Hematopoietic multipotent progenitor cell treated with erythropoietin and hydrocortisone succinate and interleukin-3 and kit ligand, for 6 days (in vitro differentiated cells): ENCODE data around the gene FOXL2.
A peak's percentile ranks its signal among the peaks of the same experiment; 100 is the strongest.

Experiments
- DNase-seq: peaks from one replicate; pipeline ENCODE4 v3.0.0-alpha.2; 2015

The FOXL2 gene

GRCh38 chr3:138944929-138945708, 1.8 kb downstream of the FOXL2 start:
- peak; percentile 44 for DNase-seq

DNA sequence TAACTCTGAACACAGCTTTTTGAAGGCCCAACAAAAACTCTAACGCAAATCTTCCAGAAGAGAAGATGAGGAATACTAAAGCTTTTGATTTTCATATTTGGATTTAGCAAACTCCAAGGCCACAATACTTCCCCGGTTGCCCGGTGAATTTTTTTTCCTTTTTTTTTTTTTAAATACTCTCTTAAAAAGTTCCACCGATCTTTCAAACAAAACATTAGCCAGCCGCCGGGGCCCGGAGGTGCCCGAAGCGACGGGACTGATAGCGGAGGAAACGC, 2.3 kb downstream of the FOXL2 start:
- DNase-seq, result no peak

GRCh38 chr3:138943724-138944653, 2.9 kb downstream of the FOXL2 start:
- DNase-seq, result no peak

GRCh38 chr3:138942861-138943623, 3.9 kb downstream of the FOXL2 start:
- no peak for DNase-seq

- no peak for DNase-seq
Measured at GRCh38 chr3:138942271-138942670, 4.7 kb downstream of the FOXL2 start.

DNA sequence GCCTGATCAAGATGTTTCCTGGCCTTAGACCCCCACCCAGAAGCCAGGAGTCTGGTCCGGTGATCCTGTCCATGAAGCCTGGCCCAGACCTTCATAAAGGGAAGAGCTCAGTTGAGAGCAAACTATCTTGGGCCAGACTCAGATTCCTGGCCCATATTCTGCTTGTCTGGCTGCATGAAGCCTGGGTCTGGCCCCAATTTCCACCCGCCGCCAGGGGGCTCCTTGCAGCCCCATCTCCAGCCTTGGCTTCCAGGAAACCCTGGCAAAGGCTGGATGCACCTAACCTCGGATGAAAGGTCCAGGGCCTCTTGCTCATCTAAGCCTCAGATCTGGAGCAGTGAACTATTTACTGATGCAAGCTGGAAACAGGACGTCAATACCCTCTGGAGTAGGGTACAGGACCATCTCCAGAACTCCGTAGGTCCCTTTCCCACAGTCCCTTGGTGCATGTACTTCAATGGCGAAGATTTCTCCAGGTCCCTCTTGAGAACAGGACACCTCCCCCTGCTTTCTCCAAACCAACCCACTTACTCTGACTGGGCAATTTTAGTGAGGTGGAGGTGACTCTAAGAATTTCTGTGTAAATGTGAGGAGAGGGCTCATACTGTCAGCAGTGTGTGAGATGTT, 5.6 kb downstream of the FOXL2 start:
- peak; percentile 76 for DNase-seq

DNA sequence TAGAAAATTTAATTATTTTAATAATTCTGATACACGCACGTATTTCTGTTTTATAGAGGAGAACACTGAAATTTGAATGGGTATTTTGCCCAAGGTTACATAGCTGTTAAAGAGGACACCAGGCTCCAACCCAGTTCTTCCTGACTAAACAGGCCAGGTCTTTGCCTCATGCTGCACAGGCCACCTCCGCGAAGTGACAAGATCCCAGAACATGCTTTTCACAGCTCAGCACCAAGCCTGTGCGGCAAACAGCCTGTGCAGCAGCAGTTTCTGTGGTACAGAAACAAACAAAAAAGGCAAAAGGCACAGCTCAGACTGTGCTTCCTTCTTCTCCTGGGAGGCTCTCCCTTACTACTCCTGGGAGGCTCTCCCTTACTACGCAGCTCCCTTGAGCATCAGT, 6.5 kb downstream of the FOXL2 start:
- DNase-seq, result no peak

- DNase-seq, result no peak
Measured at GRCh38 chr3:138939561-138940241, 7.2 kb downstream of the FOXL2 start.

DNA sequence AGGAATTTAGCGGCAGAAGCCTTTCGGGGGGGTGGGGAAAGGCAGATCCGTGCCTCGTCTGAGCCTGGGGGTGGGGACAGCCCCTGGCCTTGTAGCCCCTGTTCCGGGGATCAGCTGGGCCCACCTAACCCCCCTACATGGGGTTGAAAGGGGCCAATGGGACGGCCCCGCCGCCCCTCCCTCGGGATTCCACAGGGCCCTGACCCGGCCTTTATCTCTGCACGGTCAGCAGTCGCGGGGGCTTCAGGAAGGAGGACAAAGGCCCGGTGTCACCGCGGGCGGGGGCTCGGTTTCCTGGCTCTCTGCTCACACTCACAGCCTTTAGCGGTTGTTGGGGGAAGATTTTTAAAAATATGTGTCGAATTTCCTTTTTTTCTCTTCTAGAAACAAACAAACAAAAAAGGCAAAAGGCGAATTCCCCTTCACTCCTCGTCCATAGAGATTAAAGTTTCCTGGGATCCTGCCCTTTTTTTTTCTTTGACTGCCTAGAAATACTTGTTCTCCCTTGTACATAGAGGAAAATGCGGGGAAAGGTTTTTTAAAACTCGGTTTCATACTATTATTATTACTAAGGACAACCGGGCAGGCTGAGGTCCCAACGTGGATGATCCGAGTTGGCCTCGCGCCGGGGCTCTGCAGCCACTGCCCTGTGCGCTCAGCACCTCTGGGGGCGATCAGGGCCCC, 7.9 kb downstream of the FOXL2 start:
- no peak for DNase-seq

- DNase-seq, result peak; percentile 40
Measured at GRCh38 chr3:138938056-138938876, 8.7 kb downstream of the FOXL2 start.

GRCh38 chr3:138937690-138938055, 9.3 kb downstream of the FOXL2 start:
- DNase-seq, result no peak

GRCh38 chr3:138936741-138937689, 9.9 kb downstream of the FOXL2 start:
- no peak for DNase-seq

- DNase-seq, result peak; percentile 76
Measured at GRCh38 chr3:138935863-138936740, 10.8 kb downstream of the FOXL2 start.

- DNase-seq, result no peak
Measured at GRCh38 chr3:138935505-138935862, 11.5 kb downstream of the FOXL2 start.

DNA sequence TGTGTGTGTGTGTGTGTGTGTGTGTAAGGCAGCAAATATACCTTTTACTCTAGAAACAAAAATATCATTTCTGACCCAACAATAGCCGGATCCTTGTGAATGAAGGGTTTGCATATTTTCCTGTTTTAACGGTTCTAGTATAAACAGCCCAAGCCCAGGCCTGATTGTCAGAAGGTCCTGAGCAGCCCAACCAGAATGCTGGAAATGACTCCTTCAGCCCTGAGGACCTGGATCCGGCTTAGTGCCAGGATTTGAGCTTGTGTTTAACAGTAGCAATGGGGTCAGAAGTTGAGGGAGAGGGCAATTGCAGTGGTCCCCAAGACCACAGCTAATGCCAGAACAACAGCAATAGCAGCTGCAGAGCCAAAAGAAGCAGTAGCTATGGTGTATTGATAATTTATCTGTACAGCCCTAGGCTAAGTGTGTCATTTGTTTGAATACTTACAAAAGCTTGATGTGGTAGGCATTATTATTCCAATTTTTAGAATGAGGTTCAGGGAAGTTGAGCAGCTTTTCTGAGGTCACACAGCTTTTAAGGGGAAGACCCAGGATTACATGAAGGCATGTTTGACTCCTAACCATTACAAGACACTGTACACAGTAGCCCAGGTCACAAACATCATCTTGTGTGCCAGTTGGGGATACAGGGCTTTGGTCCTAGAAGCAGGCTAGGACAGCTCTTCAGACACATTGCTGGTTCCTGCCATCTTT, 12.8 kb downstream of the FOXL2 start:
- no peak for DNase-seq

DNA sequence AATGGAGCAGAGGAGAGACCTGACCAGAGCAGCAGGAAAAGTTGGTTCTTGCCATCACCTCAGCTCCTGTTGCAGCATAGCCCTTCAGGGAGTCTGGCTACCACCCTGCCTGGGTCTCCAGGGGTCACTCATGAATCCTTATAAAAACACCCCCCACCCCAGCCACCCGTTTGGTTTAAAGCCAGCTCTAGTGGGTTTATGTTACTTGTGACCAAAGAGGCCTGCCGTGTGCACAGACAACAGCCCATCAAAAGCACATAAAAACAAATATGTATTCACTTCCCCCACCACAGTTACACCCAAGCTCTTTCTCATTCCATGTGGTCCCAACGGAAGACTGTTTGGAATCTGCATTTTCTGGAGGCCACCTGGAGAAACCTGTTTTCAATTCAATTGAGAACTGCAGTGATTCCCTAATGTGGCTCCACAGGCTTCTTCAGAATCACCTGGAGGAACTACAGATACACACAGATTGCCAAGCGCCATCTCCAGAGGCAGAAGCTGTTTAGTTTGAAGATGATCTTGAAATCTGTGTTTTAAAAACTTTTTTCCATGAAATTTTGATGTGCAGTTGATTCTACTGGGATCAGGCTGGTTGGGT, 13.8 kb downstream of the FOXL2 start:
- DNase-seq, result no peak

- no peak for DNase-seq
Measured at GRCh38 chr3:138928727-138929372, 18.1 kb downstream of the FOXL2 start.
